OCI-LY7 (cell line): ENCODE measurements around the gene ST8SIA4. TPM values are rescaled to one million over a fixed set of nuclear protein-coding genes. Genes with fewer than 3 reads are reported as not detected.
A peak's percentile ranks its signal among the peaks of the same experiment; 100 is the strongest.

Experiments
- BruUV-seq: library from RNA; stranded (reverse); fragments of 400-500 nt; replicated peaks from 2 replicates; lab custom pipeline; 2021; lab: Mats Ljungman, UMichigan
- CTCF ChIA-PET: fragments of 300-600 bp; sonication (Branson Sonifier 250); formaldehyde crosslinking; loops from one replicate; lab custom pipeline; 2022; ENCODE audit warnings: antibody characterized with exemption; ENCODE audit not compliant: unreplicated experiment; lab: Charles Lee
- POLR2A ChIA-PET: fragments of 300-600 bp; sonication (Branson Sonifier 250); formaldehyde crosslinking; loops from one replicate; lab custom pipeline; 2022; ENCODE audit warnings: antibody characterized with exemption; lab: Charles Lee
- DNase-seq: peaks from one replicate; pipeline ENCODE4 v3.0.0-alpha.2; 2015; ENCODE audit warnings: low spot score
- H2AFZ ChIP-seq: fragments of 200-600 bp; sonication (generic), shearing (Covaris generic); 2 replicates; pipeline ENCODE4 v1.6.1; 2014; ENCODE audit warnings: mild to moderate bottlenecking, antibody characterized with exemption, low read length, moderate library complexity
- H3K27ac ChIP-seq: fragments of 200-600 bp; sonication (generic); 2 replicates; pipeline ENCODE4 v1.5.1; 2014; ENCODE audit warnings: mixed run types, low read depth, mild to moderate bottlenecking, moderate library complexity, low read length, inconsistent platforms; ENCODE audit not compliant: poor library complexity, severe bottlenecking
- H3K36me3 ChIP-seq: fragments of 200-600 bp; sonication (generic); 2 replicates; pipeline ENCODE4 v1.6.1; 2014; ENCODE audit warnings: mild to moderate bottlenecking, antibody characterized with exemption, low read length, moderate library complexity, mixed read lengths; ENCODE audit not compliant: insufficient read depth
- H3K4me1 ChIP-seq: fragments of 200-600 bp; sonication (generic); 2 replicates; pipeline ENCODE4 v1.5.1; 2014; ENCODE audit warnings: mild to moderate bottlenecking, low read length; ENCODE audit not compliant: insufficient read depth, poor library complexity, severe bottlenecking
- H3K4me2 ChIP-seq: fragments of 200-600 bp; sonication (generic); 2 replicates; pipeline ENCODE4 v1.6.1; 2014; ENCODE audit warnings: mild to moderate bottlenecking, low read length
- H3K4me3 ChIP-seq: fragments of 200-600 bp; sonication (generic); 2 replicates; pipeline ENCODE4 v1.5.1; 2014; ENCODE audit warnings: mild to moderate bottlenecking, low read depth, low read length; ENCODE audit not compliant: poor library complexity, severe bottlenecking
- H3K79me2 ChIP-seq: fragments of 200-600 bp; sonication (generic); 2 replicates; pipeline ENCODE4 v1.6.1; 2016; ENCODE audit warnings: low read depth, mild to moderate bottlenecking, low read length, moderate library complexity, mixed read lengths; ENCODE audit not compliant: insufficient read depth
- H3K9me2 ChIP-seq: fragments of 200-600 bp; sonication (generic); 2 replicates; pipeline ENCODE4 v1.6.1; 2016; ENCODE audit warnings: mild to moderate bottlenecking, low read length, mixed read lengths; ENCODE audit not compliant: insufficient read depth
- H3K9me3 ChIP-seq: fragments of 200-600 bp; sonication (generic); 2 replicates; pipeline ENCODE4 v1.6.1; 2014; ENCODE audit warnings: mild to moderate bottlenecking, mixed run types, low read length, mixed read lengths
- H4K20me1 ChIP-seq: fragments of 200-600 bp; sonication (generic); 2 replicates; pipeline ENCODE4 v1.6.1; 2014; ENCODE audit warnings: mild to moderate bottlenecking, antibody characterized with exemption, low read length, moderate library complexity, mixed read lengths; ENCODE audit not compliant: insufficient read depth
- EZH2phosphoT487 ChIP-seq: fragments of 200-600 bp; sonication (generic); IDR thresholded peaks from 2 replicates; pipeline ENCODE4 v1.6.1; 2018; ENCODE audit warnings: low read depth, borderline replicate concordance, mild to moderate bottlenecking, mixed run types, antibody characterized with exemption, low read length, moderate library complexity, mixed read lengths
- intact Hi-C: fragments of 100-400 bp; cut with micrococcal nuclease; formaldehyde crosslinking; loops from one replicate; pipeline ENCODE4 v1.10.0; 2022; ENCODE audit not compliant: unreplicated experiment
- total RNA-seq, 2 experiments: library from RNA; depleted of rRNA in 1 of 2; stranded (reverse); fragments of >200 nt in 1 of 2; shearing (Covaris generic) in 1 of 2; gene quantifications; 2 replicates each; pipeline ENCODE4 v1.2.3, GENCODE V29; 2014 to 2022
- TF ChIP-seq, protein P1 (sequence below): fragments of 200-600 bp; sonication (generic); conservative IDR thresholded peaks from 2 replicates; pipeline ENCODE4 v1.5.1; 2014; ENCODE audit warnings: mild to moderate bottlenecking, antibody characterized with exemption, low read length, moderate library complexity, mixed read lengths

Gene ST8SIA4
- total RNA-seq, 2 experiments from 2014 or later: 10.2 to 40.3 TPM

DNA sequence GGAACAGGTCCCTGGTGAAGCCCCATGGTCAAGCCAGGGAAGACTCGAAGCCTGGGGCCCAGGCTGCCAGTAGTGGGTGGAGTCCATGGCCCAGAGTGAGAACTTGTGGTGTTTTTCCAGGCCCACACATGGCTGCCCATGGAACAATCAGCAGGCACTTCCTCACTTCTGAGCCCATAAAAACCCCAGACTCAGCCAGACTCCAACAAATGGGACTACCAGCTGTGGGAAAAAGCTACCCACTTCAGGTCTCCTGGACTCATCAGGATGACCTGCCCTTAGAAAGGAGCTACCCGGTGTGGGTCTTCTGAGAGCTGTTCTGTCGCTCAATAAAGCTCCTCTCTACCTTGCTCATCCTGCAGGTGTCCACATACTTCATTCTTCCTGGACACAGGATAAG lies 108.9 kb downstream of the ST8SIA4 start:
- no peaks in the 10 kb centered on the region for H4K20me1 ChIP-seq
- no peaks in the 10 kb centered on the region for H3K79me2 ChIP-seq
- no peak overlapping the region for H3K4me3 ChIP-seq
- CTCF ChIA-PET: no interaction called here
- DNase-seq: peak; percentile 52
- H3K4me2 ChIP-seq: no peak overlapping the region
- H3K4me1 ChIP-seq: peaks cover 25% of the 10 kb centered on the region
- intact Hi-C loops: no loop called here
- no TSS peak for BruUV-seq
- H3K36me3 ChIP-seq: peaks cover 25% of the 10 kb centered on the region; the same call in 1 of the 2 replicates
- H3K9me2 ChIP-seq: no peaks in the 10 kb centered on the region
- POLR2A ChIA-PET: interaction anchor here (0.6 kb wide), 1 partner anchor 104 kb away, joined by 3 read pairs; no protein-coding TSS in a partner anchor
- peaks cover 45% of the 10 kb centered on the region; the same call in 1 of the 2 replicates for H3K9me3 ChIP-seq
- H3K27ac ChIP-seq: no peak overlapping the region
- TF ChIP-seq, protein P1, sequence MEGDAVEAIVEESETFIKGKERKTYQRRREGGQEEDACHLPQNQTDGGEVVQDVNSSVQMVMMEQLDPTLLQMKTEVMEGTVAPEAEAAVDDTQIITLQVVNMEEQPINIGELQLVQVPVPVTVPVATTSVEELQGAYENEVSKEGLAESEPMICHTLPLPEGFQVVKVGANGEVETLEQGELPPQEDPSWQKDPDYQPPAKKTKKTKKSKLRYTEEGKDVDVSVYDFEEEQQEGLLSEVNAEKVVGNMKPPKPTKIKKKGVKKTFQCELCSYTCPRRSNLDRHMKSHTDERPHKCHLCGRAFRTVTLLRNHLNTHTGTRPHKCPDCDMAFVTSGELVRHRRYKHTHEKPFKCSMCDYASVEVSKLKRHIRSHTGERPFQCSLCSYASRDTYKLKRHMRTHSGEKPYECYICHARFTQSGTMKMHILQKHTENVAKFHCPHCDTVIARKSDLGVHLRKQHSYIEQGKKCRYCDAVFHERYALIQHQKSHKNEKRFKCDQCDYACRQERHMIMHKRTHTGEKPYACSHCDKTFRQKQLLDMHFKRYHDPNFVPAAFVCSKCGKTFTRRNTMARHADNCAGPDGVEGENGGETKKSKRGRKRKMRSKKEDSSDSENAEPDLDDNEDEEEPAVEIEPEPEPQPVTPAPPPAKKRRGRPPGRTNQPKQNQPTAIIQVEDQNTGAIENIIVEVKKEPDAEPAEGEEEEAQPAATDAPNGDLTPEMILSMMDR: no peak
- TF ChIP-seq EZH2phosphoT487: no peak
- no peak overlapping the region for H2AFZ ChIP-seq

DNA sequence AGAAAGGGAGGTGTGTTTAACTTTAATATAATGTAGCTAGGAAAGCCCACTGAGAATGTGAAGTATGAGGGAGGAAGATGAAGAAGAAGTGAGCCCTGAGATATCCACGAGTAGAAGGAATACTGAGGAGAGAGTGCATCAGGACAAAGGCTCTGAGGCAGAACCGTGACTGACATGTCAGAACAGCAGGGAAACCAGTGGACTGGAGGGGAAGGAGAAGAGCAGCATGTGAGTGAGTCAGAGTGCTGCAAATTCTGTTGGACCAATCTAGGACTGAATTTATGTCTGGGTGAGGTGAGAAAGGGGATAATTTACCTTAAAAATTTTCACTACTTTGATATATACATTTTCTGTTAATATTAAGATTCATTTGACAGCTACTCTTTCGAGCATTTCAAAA lies 110.3 kb downstream of the ST8SIA4 start:
- DNase-seq: no peak
- Histone ChIP-seq H3K9me2 (no peaks in the 10 kb centered on the region), H3K79me2 (no peaks in the 10 kb centered on the region), H3K36me3 (peaks cover 25% of the 10 kb centered on the region; the same call in 1 of the 2 replicates), H2AFZ (no peak overlapping the region), H3K4me1 (peaks cover 40% of the 10 kb centered on the region), H3K27ac (no peak overlapping the region), H3K9me3 (peaks cover 45% of the 10 kb centered on the region; the same call in 1 of the 2 replicates), H3K4me2 (no peak overlapping the region), H3K4me3 (no peak overlapping the region), H4K20me1 (no peaks in the 10 kb centered on the region)
- intact Hi-C loops: no loop called here
- CTCF ChIA-PET: no interaction called here
- POLR2A ChIA-PET: interaction anchor here (1.0 to 6.5 kb wide), 4 partner anchors 10 to 106 kb away, joined by 3 to 128 read pairs (median 4); partner anchors contain the start of gene ST8SIA4
- BruUV-seq: no TSS peak
- TF ChIP-seq, protein P1: no peak
- TF ChIP-seq EZH2phosphoT487: no peak

DNA sequence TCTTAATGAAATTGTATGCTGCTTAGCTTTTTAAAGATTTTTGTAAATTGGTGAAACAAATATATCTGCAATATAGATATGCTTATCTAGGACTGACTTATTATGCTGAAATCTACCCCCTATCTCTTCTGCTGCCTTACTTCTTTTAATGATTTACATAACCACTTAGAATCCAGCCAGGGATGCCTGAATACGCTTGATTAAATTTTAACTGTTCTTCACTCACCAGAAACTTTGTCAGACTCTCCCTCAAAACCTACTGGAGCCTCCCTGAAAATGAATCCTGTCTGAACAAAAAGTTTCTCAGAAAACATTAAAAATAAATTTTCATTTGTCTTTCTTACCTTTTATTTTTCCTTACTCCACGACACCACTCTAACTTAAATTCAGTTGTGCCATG lies 111.7 kb downstream of the ST8SIA4 start:
- Histone ChIP-seq H2AFZ (peak overlapping the region; percentile 90; the same call in 1 of the 2 replicates), H3K4me1 (peaks cover 49% of the 10 kb centered on the region), H3K27ac (peak overlapping the region; percentile 58), H4K20me1 (no peaks in the 10 kb centered on the region), H3K9me3 (peaks cover 45% of the 10 kb centered on the region; the same call in 1 of the 2 replicates), H3K9me2 (no peaks in the 10 kb centered on the region), H3K4me2 (peak overlapping the region; percentile 54; the same call in 1 of the 2 replicates), H3K36me3 (peaks cover 25% of the 10 kb centered on the region; the same call in 1 of the 2 replicates), H3K4me3 (no peak overlapping the region), H3K79me2 (no peaks in the 10 kb centered on the region)
- CTCF ChIA-PET: no interaction called here
- intact Hi-C loops: loop anchor here (2.0 kb wide), 1 partner anchor 61 kb away; no protein-coding TSS in a partner anchor
- DNase-seq: no peak
- POLR2A ChIA-PET: interaction anchor here (0.5 to 6.5 kb wide), 13 partner anchors 11 to 208 kb away, joined by 3 to 128 read pairs (median 6); partner anchors contain the start of gene ST8SIA4
- BruUV-seq: no TSS peak
- TF ChIP-seq, protein P1: no peak
- no peak for TF ChIP-seq EZH2phosphoT487
